Activated naive CD8-positive, alpha-beta T cell treated with anti-CD3 and anti-CD28 coated beads, Interleukin-2, amount 50 U/mL, for 16 hours (primary cell): ENCODE measurements around the gene KCMF1.

Source experiments
- DNase-seq: peaks from one replicate; pipeline ENCODE4 v3.0.0-alpha.2; 2020; ENCODE audit warnings: low read depth, low spot score

Gene KCMF1

DNA sequence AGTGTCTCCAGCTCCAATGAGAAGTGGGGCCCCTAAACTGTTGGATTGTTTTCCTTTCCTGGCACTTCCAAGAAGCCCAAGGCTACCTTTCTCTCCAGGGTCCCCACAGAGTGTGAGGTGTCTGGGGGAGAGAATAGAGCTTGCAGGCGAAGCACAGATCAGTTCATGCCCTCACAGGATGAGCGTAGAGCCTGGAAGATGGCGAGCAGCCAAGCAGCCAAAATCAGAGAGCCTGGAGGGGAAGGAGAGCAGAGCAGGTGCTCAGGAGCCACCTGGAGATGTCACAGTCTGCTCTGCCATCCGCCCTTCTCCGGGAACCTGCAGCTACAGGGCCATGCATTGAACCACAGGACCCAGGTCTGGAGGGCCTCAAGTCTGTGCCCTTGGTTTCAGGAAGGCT, 107.6 kb downstream of the KCMF1 start:
- DNase-seq = no peak

DNA sequence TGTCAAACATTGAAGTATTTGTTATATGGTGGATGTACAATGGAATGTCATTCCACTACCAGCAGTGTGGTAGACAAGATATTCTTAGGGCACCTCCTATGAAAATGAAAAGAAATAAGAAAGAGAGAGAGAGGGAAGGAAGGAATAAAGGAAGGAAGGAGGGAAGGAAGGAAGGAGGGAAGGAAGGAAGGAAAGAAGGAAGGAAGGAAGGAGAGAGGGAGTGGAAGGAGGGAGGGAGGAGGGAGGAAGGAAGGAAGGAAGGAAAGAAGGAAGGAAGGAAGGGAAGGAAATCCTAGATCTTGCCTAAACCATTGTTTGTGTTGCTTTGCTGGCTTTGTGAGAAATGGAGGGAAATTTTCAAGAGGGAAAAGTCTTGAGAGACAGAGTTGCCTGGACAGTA, 112.1 kb downstream of the KCMF1 start:
- no peak for DNase-seq

DNA sequence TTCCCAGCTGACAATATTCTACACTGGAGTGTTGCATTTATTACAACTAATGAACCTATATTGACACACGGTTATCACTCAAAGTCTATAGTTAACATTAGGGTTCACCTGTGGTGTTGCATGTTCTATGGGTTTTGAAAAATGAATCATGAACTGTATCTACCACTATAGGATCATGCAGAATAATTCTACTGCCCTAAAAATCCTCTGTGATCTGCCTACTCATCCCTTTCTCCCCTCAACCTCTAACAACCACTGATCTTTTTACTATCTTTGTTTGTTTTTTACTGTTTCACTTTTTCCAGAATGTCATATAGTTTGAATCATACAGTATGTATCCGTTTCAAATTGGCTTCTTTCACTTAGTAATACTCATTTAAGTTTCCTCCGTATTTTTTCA, 114.6 kb downstream of the KCMF1 start:
- no peak for DNase-seq

DNA sequence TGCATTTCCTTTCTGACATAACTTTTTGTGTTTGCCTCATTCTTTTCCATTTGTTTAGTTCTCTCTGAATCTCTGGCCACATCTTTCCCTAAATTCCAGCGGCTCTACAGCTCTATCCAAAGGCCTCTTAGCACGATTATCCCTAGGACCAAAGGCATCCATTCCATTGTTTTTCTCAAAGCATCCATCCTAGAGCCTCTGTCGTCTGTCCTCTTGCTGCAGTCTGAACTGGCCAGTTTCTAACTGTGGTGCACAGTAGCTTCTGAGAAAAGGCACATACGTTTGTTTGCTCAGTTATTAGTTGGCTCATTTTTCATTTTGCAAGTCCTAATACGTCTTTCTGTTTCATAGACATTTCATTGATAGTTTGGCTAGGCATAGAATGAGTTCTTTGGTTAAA, 116.6 kb downstream of the KCMF1 start:
- no peak for DNase-seq

DNA sequence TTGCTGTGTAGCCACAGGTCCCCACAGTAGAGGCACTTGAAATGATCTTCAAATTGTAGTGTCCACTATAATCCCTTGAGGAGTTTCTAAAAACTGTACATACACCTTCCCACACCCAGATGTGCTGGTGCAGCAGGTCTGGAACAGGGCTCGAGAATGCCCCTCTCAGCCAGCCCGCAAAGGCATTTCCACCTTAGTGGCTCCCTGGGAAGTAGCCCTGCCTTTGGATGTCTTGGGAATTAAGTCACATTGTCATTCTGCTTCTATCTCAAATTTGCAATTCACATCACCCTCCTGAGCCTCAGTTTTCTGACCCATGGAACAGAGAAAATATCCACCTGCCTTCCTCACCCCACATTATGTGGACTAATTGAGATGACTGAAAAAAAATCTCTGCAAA, 118.0 kb downstream of the KCMF1 start:
- no peak for DNase-seq

DNA sequence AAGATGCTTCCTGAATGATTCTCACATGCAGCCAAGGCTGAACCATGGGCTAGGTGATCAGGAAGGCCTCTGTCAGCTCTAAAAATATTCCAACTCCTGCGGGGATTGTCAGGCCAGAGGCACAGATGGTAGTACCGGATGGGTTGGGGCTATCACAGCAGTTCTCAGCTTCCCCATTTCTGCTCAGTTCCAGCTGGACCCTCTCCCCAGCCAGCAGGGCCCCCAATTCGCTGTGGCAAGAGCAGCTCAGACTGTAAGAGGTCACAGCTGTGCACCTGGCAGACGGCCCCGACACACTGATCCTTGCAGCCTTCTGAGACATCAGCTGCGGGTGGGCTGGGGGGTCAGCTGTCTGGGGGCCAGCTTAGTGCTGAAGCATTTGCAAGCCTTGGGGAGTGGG, 118.6 kb downstream of the KCMF1 start:
- no peak for DNase-seq

DNA sequence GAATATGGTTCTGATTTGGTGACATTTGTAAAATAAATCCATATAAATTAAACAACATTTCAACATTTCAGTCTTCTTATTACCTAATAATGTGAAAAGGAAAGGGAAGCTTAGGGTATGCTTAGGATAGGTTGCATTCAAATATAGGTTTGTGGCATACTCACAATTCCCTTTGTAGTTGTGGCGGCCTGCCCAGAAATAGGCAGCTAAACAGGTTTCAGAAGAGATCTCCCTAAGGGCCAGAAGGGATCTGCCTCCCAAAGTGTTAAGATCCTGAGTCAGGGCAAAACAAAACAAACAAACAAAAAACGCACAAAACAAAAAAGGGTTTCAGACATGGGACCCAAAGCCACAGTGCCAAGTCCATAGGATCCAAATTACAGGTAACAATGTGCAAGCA, 120.9 kb downstream of the KCMF1 start:
- DNase-seq = no peak

DNA sequence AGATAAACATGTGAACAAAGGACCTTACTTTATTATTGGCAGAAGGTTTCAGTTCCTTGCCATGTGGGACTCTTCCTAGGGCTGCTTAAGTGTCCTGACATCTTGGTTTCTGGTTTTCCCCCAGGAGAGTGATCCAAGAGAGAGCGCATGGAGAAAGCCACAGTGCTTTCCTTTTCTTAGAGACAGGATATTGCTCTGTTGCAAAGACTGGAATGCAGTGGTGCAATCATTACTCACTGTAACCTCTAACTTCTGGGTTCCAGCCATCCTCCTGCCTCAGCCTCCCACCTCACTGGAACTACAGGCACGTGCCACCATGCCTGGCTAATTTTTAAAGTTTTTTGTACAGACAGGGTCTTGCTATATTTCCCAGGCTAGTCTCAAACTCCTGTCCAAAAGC, 124.1 kb downstream of the KCMF1 start:
- DNase-seq = no peak

DNA sequence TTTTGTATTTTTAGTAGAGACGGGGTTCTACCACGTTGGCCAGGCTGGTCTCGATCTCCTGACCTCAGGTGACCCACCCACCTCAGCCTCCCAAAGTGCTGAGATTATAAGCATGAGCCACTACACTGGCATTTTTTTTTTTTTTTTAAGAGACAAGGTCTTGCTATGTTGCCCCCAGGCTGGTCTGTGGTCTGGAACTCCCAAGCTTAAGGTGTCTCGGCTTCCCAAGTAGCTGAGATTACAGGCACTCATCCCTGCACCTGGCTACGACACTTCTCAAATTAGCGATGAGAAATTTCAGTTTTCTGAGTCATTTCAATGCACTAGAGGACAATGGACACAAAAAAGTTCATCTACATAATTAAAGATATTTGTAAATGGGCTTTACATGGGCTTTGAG, 125.7 kb downstream of the KCMF1 start:
- no peak for DNase-seq

DNA sequence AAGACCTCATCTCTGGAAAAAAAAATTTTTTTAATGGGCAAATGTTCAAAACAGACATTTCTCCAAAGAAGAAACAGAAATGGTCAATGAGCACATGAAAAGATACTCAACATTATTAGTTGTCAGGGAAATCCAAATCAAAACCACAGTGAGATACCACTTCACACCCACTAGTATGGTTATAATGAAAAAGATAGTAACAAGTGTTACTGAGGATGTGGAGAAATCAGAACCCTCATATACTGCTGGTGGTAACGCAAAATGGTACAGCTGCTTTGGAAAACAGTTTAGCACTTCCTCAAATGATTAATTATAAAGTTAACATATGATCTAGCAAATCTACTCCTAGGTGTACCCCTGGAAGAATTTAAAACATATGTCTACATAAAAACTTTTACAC, 133.3 kb downstream of the KCMF1 start:
- DNase-seq = no peak

DNA sequence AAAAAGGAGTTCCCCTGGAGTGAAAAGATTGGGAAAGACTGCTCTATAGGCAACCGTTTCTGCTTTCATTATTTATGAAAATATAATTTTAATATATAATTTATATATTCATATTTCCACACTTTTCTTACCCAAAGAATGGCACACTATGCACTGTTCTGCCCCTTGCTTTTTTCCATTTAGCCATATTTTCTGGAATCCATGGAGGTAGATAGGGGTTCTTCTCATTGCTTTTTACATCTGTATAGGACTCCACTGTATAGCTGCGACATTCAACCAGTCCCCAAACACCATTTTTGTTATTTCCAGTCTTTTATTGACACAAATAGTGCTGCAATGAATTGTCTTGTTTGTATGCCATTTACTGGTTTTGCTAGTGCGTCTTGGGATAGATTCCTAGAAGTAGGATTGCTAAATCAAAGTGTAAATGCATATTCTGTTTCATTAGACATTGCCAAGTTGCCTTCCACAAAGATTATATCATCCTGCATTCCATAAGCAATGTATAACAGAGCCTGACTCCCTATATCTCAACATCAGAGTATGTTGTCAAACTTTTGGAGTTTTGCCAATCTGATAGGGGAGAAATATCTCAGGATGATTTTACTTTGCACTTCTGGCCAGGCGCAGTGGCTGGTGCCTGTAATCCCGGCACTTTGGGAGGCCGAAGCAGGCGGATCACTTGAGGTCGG, 135.7 kb downstream of the KCMF1 start:
- no peak for DNase-seq
